ENCODE data around the gene ADGRA1. TPM values are rescaled to one million over a fixed set of nuclear protein-coding genes. Genes with fewer than 3 reads are reported as not detected.

The ADGRA1 gene
- total and polyA plus RNA-seq, 2 donors (not counting 3 experiments of a cell fraction or from before 2014, with no cell fraction given), result not detected

DNA sequence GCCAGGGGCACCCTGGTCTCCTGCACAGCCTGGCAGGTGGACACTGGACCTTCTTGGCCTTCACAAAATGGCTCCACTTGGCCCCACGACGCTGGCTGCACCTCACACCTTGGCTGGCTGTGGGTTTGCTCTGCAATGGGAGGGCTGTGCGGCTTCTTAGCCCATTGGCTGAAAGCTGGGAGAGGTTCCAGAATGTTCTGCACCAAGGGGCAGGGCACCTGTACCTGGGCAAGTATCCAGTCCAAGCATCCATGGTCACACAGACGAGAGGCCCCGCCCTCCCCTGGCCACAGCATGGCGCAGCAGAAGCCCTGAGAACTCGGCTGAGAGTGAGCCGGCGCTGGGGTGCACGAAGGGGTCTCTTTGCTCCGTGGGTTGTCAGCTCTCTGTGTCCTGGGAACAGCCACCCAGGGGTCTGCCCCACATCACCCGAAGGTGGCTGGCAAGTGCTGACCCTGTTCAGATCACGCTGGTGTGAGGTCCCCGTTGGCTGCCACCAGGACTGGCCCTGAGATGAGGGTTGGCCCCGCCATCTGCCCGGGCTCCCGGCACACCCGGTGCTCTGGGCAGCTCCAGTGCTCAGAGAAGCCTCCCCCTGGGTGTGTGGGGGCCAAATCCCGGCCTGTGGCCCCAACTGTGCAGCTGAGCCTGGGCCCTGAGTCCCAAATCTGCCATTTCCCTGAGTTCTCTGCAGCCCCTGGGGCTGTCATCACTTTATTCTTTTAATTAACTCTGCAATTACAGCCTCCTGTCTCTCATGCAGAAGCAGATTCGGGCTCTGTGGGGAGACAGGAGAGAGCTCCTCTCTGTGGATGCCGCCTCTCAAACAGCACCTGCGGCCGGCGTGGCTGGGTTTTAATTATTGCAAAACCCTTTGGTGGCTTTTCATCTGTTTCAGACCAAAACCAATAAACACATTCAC, 19.4 kb upstream of the ADGRA1 start:
- no peak for FAIRE-seq
- POLR2A ChIA-PET, result no interaction called here

More for the DNA sequence above, 19.4 kb upstream of the ADGRA1 start:
- no peak overlapping the region for H3K4me3 ChIP-seq (replicated peaks in 1 of 3; ENCODE audit: insufficient read depth in 1 of 3, low read depth in 1 of 3, low read length in 3 of 3)
- H3K4me1 ChIP-seq (ENCODE audit: control insufficient read depth, extremely low read depth, insufficient read depth, low read length), result no peaks in the 10 kb centered on the region
- no peaks in the 10 kb centered on the region for H3K79me2 ChIP-seq (ENCODE audit: control insufficient read depth, insufficient read depth, low read length)
- DNase-seq (ENCODE audit: low read depth, low spot score), result no peak
- no peaks in the 10 kb centered on the region for H3K27me3 ChIP-seq (ENCODE audit: control insufficient read depth in 2 of 2, insufficient read depth in 2 of 2, low read length in 2 of 2)
- no peak overlapping the region for H2AFZ ChIP-seq (ENCODE audit: low read depth, low read length)
- dilution Hi-C loops (cut with MboI; ENCODE audit: extremely low pct_ligation_motif_present, low sequenced_read_pairs), result no loop called here
- no peaks in the 10 kb centered on the region for H3K36me3 ChIP-seq (ENCODE audit: control insufficient read depth in 2 of 2, extremely low read depth in 1 of 2, insufficient read depth in 2 of 2, low read length in 2 of 2)
- CTCF ChIA-PET, result no interaction called here
- intact Hi-C loops (cut with micrococcal nuclease), result no loop called here
- H3K27ac ChIP-seq (ENCODE audit: insufficient read depth, low read depth, low read length), result no peak overlapping the region
- no peak for TF ChIP-seq JUN (IDR thresholded peaks at IDR 0.05; ENCODE audit: borderline replicate concordance, insufficient read depth, insufficient read length, low read depth)
- no peak for TF ChIP-seq POLR2A (IDR thresholded peaks at IDR 0.05; ENCODE audit: low read depth, low read length)
- TF ChIP-seq GATA2 (IDR thresholded peaks at IDR 0.05; ENCODE audit: insufficient read depth, insufficient read length, low read depth, low read length), result no peak
- TF ChIP-seq POLR2AphosphoS5 (IDR thresholded peaks at IDR 0.05; ENCODE audit: insufficient read depth, low read depth, low read length), result no peak
- TF ChIP-seq FOS (IDR thresholded peaks at IDR 0.05; ENCODE audit: borderline replicate concordance, insufficient read depth, low read length), result no peak
- TF ChIP-seq EZH2 (IDR thresholded peaks at IDR 0.05; ENCODE audit: borderline replicate concordance, low read depth, low read length, severe bottlenecking), result no peak
- TF ChIP-seq, protein P1, sequence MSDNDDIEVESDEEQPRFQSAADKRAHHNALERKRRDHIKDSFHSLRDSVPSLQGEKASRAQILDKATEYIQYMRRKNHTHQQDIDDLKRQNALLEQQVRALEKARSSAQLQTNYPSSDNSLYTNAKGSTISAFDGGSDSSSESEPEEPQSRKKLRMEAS (IDR thresholded peaks at IDR 0.05; ENCODE audit: insufficient read depth, insufficient read length), result no peak
- TF ChIP-seq, protein P2, sequence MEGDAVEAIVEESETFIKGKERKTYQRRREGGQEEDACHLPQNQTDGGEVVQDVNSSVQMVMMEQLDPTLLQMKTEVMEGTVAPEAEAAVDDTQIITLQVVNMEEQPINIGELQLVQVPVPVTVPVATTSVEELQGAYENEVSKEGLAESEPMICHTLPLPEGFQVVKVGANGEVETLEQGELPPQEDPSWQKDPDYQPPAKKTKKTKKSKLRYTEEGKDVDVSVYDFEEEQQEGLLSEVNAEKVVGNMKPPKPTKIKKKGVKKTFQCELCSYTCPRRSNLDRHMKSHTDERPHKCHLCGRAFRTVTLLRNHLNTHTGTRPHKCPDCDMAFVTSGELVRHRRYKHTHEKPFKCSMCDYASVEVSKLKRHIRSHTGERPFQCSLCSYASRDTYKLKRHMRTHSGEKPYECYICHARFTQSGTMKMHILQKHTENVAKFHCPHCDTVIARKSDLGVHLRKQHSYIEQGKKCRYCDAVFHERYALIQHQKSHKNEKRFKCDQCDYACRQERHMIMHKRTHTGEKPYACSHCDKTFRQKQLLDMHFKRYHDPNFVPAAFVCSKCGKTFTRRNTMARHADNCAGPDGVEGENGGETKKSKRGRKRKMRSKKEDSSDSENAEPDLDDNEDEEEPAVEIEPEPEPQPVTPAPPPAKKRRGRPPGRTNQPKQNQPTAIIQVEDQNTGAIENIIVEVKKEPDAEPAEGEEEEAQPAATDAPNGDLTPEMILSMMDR (IDR thresholded peaks at IDR 0.05; ENCODE audit: extremely low read depth in 1 of 2, insufficient read depth in 1 of 2, low read depth in 1 of 2, low read length in 2 of 2), result no peak
- no peak for TF ChIP-seq MYC (IDR thresholded peaks at IDR 0.05; ENCODE audit: low read depth, low read length)
- H4K20me1 ChIP-seq (replicated peaks; ENCODE audit: control insufficient read depth, extremely low read depth, insufficient read depth, low read length), result no peaks in the 10 kb centered on the region
- H3K9ac ChIP-seq (replicated peaks; ENCODE audit: extremely low read depth, insufficient read depth, low read length), result no peak overlapping the region
- BruUV-seq (replicated peaks), result no TSS peak
- no peaks in the 10 kb centered on the region for H3K9me1 ChIP-seq (replicated peaks; ENCODE audit: control insufficient read depth, extremely low read depth, insufficient read depth, low read length)
- no peaks in the 10 kb centered on the region for H3K9me3 ChIP-seq (replicated peaks; ENCODE audit: control insufficient read depth, insufficient read depth, low read length)
- no peak overlapping the region for H3K4me2 ChIP-seq (ENCODE audit: insufficient read depth, low read length)
